Superior temporal gyrus (tissue), 1 donor: Measurements from ENCODE around the gene MCF2L.
"Not testable (repeated sequence)": the region's sequence is repeated elsewhere in the genome, so short reads cannot be mapped to it uniquely, and the experiment has no call there.

ENCODE experiments used
- DNase-seq: peaks from one replicate; pipeline ENCODE4 v3.0.0-alpha.2; 2016; ENCODE audit errors: extremely low spot score

Gene MCF2L

GRCh38 chr13:113016526-113017295 is 47.7 kb downstream of the MCF2L start:
- DNase-seq = no peak

- no peak for DNase-seq
Measured at GRCh38 chr13:113017506-113018215, 48.6 kb downstream of the MCF2L start.

DNA sequence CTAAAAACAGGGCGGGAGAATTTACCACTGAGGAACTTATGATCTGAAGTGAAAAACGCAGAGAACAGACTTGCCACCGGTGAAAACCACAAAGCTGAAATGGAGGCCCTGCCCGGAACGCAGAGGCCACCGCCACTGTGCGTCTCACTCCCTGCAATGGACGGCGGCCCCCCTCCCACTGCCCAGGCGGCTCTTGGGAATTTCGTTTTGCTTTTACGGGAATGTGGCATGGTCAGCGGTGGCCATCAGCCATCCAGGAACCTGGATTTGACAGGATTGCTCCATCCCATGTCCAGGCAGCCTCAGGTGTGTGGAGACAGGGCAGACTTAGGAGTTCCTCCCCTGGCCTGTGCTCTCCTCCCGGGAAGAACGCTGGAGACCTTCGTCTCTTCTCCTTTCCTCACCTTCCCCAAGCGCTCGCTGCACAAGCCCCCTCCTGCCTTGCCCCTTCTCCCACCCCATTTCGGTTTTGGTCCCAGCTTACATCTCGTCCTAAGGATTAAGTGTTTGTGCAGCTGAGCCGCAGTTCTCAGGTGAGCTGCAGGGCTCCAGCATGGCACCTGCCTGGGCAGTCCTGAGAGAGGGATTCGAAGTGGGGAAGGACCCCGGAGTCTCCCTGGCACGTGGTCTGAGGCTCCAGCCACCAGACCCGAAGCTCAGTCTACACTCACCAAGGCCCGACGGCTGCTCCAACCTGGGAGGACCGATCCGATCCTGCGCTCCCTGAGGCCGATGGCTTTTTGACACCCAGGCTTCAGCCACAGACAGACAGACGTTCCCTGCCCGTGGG is 49.9 kb downstream of the MCF2L start:
- no peak for DNase-seq

DNA sequence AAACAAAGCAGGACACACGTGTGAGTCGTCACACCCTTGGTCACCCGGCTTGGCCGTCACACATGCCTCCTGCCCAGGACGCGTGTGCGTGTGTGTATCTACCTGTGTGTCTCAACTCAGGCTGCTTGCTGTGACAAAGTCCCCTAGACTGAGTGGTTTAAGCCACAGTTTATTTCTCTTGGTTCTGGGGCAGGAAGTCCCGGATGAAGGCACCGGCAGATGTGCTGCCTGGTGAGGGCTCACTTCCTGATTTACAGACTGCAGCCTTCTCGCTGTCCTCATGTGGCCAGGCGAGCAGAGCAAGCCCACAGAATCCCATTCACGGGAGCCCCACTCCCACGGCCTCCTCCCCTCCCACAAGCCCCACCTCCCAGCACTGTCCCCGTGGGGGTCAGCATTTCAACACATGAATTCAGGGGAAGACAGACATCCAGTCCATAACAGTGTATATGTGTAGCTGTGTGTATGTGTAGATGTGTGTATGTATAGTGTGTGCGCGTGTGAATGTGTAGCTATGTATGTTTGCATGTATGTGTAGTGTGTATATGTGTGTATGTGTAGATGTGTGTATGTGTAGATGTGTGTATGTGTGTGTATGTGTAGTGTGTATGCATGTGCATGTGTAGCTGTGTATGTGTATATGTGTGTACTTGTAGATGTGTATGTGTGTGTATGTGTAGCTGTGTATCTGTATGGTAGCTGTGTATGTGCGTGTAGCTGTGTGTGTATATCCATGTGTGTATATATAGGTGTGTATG is 51.5 kb downstream of the MCF2L start:
- no peak for DNase-seq

DNA sequence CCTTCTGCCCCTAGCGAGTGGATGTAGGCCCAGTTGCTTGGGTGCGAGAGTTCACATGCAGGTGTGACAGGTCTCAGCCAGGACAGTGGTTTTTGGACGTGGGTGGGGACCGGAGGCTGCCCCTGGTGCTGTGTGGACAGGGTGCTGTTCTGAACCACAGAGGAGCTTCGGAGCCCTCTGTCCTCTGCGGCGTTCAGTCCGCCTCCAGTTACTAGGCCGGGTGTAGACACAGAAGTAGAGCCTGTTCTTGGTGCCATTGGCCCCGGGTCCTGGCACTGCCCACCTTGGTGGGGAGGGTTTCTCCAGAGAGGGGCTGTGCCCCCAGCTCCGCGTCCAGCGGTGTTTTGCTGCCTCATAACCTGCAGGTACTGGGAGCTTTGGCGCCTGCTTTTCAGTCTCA is 52.4 kb downstream of the MCF2L start:
- no peak for DNase-seq

- DNase-seq = no peak
Measured at GRCh38 chr13:113021811-113022210, 52.8 kb downstream of the MCF2L start.

DNA sequence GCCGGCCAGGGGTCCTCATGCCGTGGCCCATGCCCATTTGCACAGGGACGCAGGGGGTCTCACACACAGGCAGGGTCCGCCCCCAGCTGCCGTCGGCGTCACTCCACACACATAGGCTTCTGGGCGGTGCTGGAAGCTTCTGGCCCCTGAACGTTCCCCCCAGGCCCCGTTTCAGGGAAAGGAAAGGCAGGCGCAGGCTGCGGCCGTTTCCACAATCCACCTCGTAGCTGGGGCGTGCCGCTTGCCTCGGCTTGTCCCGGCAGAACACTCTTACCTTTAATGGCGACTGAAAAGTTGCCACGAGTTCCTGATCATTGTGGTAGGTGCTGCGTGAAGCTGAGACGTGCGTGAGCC is 53.4 kb downstream of the MCF2L start:
- DNase-seq = no peak

DNA sequence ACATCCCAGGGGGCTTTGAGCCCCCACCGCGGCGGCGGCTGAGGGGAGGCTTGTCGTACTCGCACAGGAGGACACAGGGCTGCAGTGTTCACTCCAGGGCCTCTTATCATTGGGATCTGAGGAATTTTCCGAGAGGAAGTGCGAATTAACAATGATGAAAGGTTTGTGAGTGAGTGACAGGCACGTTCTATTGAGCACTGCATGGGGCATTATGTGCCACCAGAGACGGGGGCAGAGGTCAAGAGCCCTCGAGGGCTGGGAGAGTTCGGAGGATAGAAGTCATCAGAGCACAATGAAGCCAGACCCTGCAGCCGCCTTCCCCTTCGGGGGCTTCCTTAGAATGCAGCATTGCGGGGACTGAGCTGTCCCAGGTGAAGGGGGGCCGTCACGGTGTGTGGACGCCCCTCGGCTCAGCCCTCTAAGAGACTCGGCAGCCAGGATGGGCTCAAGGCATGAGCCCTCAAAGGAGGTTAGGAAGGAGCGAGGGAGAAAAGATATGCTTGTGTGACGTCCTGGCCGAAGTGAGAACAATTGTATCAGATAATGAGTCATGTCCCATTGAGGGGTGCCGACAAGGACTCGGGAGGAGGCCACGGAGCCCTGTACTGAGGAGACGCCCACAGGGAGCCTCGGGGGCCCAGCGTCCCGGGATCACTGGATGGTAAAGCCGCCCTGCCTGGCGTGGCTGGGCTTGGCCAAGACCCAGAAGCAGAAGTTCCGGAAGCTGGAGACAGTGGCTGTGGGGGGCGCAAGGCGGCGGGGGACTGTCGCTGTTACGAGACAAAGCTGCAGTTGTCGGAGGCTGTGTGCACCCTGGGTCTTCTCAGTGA is 53.9 kb downstream of the MCF2L start:
- DNase-seq = no peak

- no peak for DNase-seq
Measured at GRCh38 chr13:113023694-113024430, 54.8 kb downstream of the MCF2L start.

- DNase-seq = no peak
Measured at GRCh38 chr13:113024466-113024865, 55.5 kb downstream of the MCF2L start.

- no peak for DNase-seq
Measured at GRCh38 chr13:113026391-113026910, 57.4 kb downstream of the MCF2L start.

- DNase-seq = no peak
Measured at GRCh38 chr13:113027095-113027494, 58.1 kb downstream of the MCF2L start.

GRCh38 chr13:113027566-113027965 is 58.6 kb downstream of the MCF2L start:
- no peak for DNase-seq

GRCh38 chr13:113028336-113029060 is 59.5 kb downstream of the MCF2L start:
- no peak for DNase-seq

- DNase-seq = no peak
Measured at GRCh38 chr13:113029061-113029445, 60.0 kb downstream of the MCF2L start.

DNA sequence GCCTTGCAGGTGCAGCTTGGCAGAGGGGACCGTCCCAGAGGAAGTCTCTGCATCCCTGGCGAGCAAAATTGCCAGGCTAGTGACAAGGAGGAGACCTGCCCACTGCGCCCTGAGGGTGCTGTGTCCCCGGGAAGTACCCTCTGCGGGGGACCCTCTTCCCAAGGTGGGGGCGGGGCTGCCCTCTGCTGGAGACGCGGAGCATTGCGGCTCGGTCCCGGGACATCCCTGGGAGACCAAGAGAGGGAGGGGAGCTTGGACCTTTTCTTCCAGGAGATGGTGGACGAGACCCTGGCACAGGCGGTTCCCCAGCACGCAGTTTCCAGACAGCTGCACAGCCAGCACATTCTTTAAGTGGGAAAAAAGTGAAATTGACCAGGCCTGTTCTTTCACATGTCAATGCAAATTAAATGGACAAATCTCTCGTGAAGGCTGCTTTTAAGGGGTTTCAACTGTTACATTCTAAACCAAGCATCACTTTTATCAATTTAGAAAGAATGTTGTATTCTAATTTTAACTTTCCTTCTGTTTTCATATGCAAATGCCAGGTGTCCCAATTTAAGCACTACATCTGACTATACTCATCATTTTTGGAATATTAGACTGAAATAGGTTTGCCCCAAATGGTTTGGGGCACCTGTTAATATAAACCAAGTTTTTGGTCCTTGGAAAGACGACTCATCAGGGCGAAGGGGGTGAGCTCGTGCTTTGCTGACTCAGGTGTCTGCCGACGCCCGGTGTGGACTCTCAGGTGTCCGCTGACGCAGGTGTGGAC is 60.7 kb downstream of the MCF2L start:
- DNase-seq = no peak

- not testable (repeated sequence) for DNase-seq
Measured at GRCh38 chr13:113030259-113030640, 61.2 kb downstream of the MCF2L start.

- no peak for DNase-seq
Measured at GRCh38 chr13:113031465-113031864, 62.5 kb downstream of the MCF2L start.

- no peak for DNase-seq
Measured at GRCh38 chr13:113032291-113032690, 63.3 kb downstream of the MCF2L start.
